ENCODE data around the gene PAN3. TPM values are rescaled to one million over a fixed set of nuclear protein-coding genes. Genes with fewer than 3 reads are reported as not detected.

PAN3 gene
- total and polyA plus RNA-seq, 2 experiments from 2014 or later: 27.4 to 58.2 TPM

DNA sequence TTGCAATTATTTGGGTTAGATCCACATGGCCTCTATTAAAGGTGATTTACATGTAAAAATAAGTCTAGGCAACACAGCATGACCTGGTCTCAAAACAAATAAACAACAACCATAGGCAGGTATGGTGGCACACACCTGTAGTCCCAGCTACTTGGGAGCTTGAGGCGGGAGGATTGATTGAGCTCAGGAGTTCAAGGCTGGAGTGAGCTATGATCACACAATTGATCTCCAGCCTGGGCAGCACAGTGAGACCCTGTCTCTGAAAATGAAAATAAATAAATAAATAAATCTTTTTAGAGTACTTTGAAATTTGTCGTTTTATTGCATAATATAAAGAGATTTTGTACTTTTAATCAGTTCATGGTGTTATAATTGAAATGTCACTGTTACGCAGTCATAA, 93.3 kb downstream of the PAN3 start:
- Histone ChIP-seq H3F3A (replicated peaks; ENCODE audit: low read depth) (no peaks in the 10 kb centered on the region), H2AFZ (no peak overlapping the region), H3K79me2 (replicated peaks; ENCODE audit: insufficient read depth) (no peaks in the 10 kb centered on the region), H3K4me2 (no peak overlapping the region), H3K27me3 (ENCODE audit: insufficient read depth) (no peaks in the 10 kb centered on the region), H3K4me1 (ENCODE audit: insufficient read depth) (peaks cover 24% of the 10 kb centered on the region), H3K9me2 (ENCODE audit: insufficient read depth) (no peaks in the 10 kb centered on the region), H4K20me1 (replicated peaks; ENCODE audit: insufficient read depth) (no peaks in the 10 kb centered on the region), H3K27ac (ENCODE audit: low read depth) (no peak overlapping the region), H3K4me3 (no peak overlapping the region), H3K36me3 (ENCODE audit: insufficient read depth) (no peaks in the 10 kb centered on the region)
- Mint-ChIP-seq H3K27me3 (ENCODE audit: insufficient read depth, low read depth, poor library complexity) (no peaks in the 10 kb centered on the region), H3K4me1 (peaks cover 49% of the 10 kb centered on the region), H3K27ac (no peak overlapping the region), H3K4me3 (no peak overlapping the region), H3K9me3 (no peaks in the 10 kb centered on the region), H3K36me3 (ENCODE audit: low read depth) (0 out of 3 replicates have a peak, but pooled peaks cover 4% of the 10 kb centered on the region)
- TF ChIP-seq ZNF331 (CRISPR knock-in tag; IDR thresholded peaks at IDR 0.05; ENCODE audit: low read depth): no peak
- TF ChIP-seq, protein P1, sequence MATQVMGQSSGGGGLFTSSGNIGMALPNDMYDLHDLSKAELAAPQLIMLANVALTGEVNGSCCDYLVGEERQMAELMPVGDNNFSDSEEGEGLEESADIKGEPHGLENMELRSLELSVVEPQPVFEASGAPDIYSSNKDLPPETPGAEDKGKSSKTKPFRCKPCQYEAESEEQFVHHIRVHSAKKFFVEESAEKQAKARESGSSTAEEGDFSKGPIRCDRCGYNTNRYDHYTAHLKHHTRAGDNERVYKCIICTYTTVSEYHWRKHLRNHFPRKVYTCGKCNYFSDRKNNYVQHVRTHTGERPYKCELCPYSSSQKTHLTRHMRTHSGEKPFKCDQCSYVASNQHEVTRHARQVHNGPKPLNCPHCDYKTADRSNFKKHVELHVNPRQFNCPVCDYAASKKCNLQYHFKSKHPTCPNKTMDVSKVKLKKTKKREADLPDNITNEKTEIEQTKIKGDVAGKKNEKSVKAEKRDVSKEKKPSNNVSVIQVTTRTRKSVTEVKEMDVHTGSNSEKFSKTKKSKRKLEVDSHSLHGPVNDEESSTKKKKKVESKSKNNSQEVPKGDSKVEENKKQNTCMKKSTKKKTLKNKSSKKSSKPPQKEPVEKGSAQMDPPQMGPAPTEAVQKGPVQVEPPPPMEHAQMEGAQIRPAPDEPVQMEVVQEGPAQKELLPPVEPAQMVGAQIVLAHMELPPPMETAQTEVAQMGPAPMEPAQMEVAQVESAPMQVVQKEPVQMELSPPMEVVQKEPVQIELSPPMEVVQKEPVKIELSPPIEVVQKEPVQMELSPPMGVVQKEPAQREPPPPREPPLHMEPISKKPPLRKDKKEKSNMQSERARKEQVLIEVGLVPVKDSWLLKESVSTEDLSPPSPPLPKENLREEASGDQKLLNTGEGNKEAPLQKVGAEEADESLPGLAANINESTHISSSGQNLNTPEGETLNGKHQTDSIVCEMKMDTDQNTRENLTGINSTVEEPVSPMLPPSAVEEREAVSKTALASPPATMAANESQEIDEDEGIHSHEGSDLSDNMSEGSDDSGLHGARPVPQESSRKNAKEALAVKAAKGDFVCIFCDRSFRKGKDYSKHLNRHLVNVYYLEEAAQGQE (IDR thresholded peaks at IDR 0.05; ENCODE audit: unreplicated experiment): no peak
- TF ChIP-seq JUNB (IDR thresholded peaks at IDR 0.05; ENCODE audit: unreplicated experiment): no peak
- TF ChIP-seq EZH2 (IDR thresholded peaks at IDR 0.05; ENCODE audit: low read depth, unreplicated experiment): no peak
- TF ChIP-seq CREB1 (CRISPR knock-in tag; IDR thresholded peaks at IDR 0.05; ENCODE audit: low read depth): no peak
- TF ChIP-seq, protein P2, sequence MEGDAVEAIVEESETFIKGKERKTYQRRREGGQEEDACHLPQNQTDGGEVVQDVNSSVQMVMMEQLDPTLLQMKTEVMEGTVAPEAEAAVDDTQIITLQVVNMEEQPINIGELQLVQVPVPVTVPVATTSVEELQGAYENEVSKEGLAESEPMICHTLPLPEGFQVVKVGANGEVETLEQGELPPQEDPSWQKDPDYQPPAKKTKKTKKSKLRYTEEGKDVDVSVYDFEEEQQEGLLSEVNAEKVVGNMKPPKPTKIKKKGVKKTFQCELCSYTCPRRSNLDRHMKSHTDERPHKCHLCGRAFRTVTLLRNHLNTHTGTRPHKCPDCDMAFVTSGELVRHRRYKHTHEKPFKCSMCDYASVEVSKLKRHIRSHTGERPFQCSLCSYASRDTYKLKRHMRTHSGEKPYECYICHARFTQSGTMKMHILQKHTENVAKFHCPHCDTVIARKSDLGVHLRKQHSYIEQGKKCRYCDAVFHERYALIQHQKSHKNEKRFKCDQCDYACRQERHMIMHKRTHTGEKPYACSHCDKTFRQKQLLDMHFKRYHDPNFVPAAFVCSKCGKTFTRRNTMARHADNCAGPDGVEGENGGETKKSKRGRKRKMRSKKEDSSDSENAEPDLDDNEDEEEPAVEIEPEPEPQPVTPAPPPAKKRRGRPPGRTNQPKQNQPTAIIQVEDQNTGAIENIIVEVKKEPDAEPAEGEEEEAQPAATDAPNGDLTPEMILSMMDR (conservative IDR thresholded peaks at IDR 0.05; ENCODE audit: low read depth in 2 of 2): no peak
- TF ChIP-seq, protein P3, sequence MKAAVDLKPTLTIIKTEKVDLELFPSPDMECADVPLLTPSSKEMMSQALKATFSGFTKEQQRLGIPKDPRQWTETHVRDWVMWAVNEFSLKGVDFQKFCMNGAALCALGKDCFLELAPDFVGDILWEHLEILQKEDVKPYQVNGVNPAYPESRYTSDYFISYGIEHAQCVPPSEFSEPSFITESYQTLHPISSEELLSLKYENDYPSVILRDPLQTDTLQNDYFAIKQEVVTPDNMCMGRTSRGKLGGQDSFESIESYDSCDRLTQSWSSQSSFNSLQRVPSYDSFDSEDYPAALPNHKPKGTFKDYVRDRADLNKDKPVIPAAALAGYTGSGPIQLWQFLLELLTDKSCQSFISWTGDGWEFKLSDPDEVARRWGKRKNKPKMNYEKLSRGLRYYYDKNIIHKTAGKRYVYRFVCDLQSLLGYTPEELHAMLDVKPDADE (IDR thresholded peaks at IDR 0.05): no peak
- TF ChIP-seq POLR2AphosphoS5 (IDR thresholded peaks at IDR 0.05; ENCODE audit: low read depth): no peak
- DNase-seq (ENCODE audit: low spot score) (no peak), ATAC-seq (no peak)

DNA sequence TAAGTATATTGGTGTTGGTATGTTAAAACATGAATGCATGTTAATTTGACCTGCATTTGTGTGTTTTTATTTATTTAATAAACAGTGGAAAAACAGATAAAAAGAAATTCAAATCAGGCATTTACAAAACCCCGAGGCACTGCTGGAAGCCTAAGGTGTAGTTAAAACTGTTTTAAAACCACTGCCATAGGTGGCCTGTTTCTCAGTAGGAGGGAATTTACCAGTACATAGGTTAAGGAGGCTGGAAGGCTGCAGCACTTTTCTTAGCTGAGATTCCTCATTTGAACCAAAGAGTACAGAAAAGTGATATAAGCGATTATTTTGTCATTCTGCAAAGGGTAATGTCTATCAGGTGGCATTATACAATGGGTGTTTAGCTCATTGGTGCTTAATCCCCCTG, 99.6 kb downstream of the PAN3 start:
- H3K4me1 ChIP-seq (ENCODE audit: insufficient read depth): peaks cover 29% of the 10 kb centered on the region
- Mint-ChIP-seq H3K4me3 (no peak overlapping the region), H3K36me3 (ENCODE audit: low read depth) (peaks cover 12% of the 10 kb centered on the region; the same call in 2 of the 3 replicates), H3K9me3 (no peaks in the 10 kb centered on the region), H3K4me1 (peaks cover 56% of the 10 kb centered on the region), H3K27ac (peak overlapping the region; percentile 41; the same call in 1 of the 2 replicates), H3K27me3 (ENCODE audit: insufficient read depth, low read depth, poor library complexity) (no peaks in the 10 kb centered on the region)
- H3K27me3 ChIP-seq (ENCODE audit: insufficient read depth): no peaks in the 10 kb centered on the region
- H3K4me2 ChIP-seq: peak overlapping the region; percentile 42
- 0 out of 2 replicates have a peak overlapping the region, but pooled peaks have one; percentile 18 for H3K4me3 ChIP-seq
- H3K27ac ChIP-seq (ENCODE audit: low read depth): peak overlapping the region; percentile 45
- DNase-seq (ENCODE audit: low spot score) (peak; percentile 54), ATAC-seq (peak; percentile 92)
- H3K9me2 ChIP-seq (ENCODE audit: insufficient read depth): no peaks in the 10 kb centered on the region
- no peaks in the 10 kb centered on the region for H3F3A ChIP-seq (replicated peaks; ENCODE audit: low read depth)
- H3K79me2 ChIP-seq (replicated peaks; ENCODE audit: insufficient read depth): no peaks in the 10 kb centered on the region
- H4K20me1 ChIP-seq (replicated peaks; ENCODE audit: insufficient read depth): no peaks in the 10 kb centered on the region
- H2AFZ ChIP-seq: no peak overlapping the region
- H3K36me3 ChIP-seq (ENCODE audit: insufficient read depth): no peaks in the 10 kb centered on the region
- TF ChIP-seq, protein P4, sequence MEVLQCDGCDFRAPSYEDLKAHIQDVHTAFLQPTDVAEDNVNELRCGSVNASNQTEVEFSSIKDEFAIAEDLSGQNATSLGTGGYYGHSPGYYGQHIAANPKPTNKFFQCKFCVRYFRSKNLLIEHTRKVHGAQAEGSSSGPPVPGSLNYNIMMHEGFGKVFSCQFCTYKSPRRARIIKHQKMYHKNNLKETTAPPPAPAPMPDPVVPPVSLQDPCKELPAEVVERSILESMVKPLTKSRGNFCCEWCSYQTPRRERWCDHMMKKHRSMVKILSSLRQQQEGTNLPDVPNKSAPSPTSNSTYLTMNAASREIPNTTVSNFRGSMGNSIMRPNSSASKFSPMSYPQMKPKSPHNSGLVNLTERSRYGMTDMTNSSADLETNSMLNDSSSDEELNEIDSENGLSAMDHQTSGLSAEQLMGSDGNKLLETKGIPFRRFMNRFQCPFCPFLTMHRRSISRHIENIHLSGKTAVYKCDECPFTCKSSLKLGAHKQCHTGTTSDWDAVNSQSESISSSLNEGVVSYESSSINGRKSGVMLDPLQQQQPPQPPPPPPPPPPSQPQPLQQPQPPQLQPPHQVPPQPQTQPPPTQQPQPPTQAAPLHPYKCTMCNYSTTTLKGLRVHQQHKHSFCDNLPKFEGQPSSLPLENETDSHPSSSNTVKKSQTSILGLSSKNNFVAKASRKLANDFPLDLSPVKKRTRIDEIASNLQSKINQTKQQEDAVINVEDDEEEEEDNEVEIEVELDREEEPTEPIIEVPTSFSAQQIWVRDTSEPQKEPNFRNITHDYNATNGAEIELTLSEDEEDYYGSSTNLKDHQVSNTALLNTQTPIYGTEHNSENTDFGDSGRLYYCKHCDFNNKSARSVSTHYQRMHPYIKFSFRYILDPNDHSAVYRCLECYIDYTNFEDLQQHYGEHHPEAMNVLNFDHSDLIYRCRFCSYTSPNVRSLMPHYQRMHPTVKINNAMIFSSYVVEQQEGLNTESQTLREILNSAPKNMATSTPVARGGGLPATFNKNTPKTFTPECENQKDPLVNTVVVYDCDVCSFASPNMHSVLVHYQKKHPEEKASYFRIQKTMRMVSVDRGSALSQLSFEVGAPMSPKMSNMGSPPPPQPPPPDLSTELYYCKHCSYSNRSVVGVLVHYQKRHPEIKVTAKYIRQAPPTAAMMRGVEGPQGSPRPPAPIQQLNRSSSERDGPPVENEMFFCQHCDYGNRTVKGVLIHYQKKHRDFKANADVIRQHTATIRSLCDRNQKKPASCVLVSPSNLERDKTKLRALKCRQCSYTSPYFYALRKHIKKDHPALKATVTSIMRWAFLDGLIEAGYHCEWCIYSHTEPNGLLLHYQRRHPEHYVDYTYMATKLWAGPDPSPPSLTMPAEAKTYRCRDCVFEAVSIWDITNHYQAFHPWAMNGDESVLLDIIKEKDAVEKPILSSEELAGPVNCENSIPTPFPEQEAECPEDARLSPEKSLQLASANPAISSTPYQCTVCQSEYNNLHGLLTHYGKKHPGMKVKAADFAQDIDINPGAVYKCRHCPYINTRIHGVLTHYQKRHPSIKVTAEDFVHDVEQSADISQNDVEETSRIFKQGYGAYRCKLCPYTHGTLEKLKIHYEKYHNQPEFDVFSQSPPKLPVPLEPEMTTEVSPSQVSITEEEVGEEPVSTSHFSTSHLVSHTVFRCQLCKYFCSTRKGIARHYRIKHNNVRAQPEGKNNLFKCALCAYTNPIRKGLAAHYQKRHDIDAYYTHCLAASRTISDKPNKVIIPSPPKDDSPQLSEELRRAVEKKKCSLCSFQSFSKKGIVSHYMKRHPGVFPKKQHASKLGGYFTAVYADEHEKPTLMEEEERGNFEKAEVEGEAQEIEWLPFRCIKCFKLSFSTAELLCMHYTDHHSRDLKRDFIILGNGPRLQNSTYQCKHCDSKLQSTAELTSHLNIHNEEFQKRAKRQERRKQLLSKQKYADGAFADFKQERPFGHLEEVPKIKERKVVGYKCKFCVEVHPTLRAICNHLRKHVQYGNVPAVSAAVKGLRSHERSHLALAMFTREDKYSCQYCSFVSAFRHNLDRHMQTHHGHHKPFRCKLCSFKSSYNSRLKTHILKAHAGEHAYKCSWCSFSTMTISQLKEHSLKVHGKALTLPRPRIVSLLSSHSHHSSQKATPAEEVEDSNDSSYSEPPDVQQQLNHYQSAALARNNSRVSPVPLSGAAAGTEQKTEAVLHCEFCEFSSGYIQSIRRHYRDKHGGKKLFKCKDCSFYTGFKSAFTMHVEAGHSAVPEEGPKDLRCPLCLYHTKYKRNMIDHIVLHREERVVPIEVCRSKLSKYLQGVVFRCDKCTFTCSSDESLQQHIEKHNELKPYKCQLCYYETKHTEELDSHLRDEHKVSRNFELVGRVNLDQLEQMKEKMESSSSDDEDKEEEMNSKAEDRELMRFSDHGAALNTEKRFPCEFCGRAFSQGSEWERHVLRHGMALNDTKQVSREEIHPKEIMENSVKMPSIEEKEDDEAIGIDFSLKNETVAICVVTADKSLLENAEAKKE (CRISPR knock-in tag; IDR thresholded peaks at IDR 0.05): no peak

Data from GM23338 (cell line).